Measurements from ENCODE around the gene FFAR3.

DNA sequence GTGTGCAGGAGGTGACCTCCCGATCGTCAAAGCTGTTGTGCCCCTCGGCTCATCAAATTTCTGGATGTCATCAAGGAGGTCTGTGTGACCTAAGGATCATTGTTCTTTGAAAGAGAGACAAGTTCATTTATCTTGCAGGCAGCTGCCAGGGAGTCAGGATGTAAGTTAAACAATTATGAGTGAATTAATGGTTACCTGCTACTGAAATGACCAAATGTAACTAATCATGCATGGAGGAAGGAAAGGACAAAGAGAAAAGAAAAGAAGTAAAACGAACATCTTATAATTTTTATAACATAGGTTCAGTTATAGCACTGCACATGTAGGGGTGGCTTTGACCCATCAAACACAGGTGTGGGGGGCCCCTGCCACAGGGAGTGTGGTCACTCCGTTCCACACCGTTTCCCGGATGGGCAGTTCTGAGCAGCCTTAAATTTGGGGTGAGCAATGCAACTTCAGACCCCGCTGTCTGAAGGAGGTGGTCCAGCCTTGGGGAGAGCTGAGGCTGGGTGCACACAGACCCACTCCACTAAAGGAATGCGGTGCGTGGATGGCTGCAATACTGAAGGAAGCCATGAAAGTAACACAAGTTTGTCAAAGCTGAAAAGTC is 24.0 kb upstream of the FFAR3 start:
- TF ChIP-seq POLR2AphosphoS5 (IDR thresholded peaks at IDR 0.05) (no peak), POLR2A (IDR thresholded peaks at IDR 0.05) (no peak), EP300 (IDR thresholded peaks at IDR 0.05) (no peak)
- TF ChIP-seq, protein P1, sequence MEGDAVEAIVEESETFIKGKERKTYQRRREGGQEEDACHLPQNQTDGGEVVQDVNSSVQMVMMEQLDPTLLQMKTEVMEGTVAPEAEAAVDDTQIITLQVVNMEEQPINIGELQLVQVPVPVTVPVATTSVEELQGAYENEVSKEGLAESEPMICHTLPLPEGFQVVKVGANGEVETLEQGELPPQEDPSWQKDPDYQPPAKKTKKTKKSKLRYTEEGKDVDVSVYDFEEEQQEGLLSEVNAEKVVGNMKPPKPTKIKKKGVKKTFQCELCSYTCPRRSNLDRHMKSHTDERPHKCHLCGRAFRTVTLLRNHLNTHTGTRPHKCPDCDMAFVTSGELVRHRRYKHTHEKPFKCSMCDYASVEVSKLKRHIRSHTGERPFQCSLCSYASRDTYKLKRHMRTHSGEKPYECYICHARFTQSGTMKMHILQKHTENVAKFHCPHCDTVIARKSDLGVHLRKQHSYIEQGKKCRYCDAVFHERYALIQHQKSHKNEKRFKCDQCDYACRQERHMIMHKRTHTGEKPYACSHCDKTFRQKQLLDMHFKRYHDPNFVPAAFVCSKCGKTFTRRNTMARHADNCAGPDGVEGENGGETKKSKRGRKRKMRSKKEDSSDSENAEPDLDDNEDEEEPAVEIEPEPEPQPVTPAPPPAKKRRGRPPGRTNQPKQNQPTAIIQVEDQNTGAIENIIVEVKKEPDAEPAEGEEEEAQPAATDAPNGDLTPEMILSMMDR (IDR thresholded peaks at IDR 0.05): no peak

All from sigmoid colon (tissue), 4 donors.